Esophagus mucosa (tissue), 1 donor: ENCODE data around the gene TSPAN6. TPM values are rescaled to one million over a fixed set of nuclear protein-coding genes. Genes with fewer than 3 reads are reported as not detected.
A peak's percentile ranks its signal among the peaks of the same experiment; 100 is the strongest.

Experiments
- ATAC-seq: fragments of 200-7000 bp; cut with Tn5 transposase; one replicate; pipeline ENCODE4 v1.9.1; 2020
- total RNA-seq: library from RNA; stranded (reverse); gene quantifications from one replicate; pipeline ENCODE4 v1.2.4, GENCODE V29; 2023
- donor health status: DM: yes; HTN: yes; CAD: no.

TSPAN6 gene
- total RNA-seq: 36.4 TPM

- peak; percentile 95 for ATAC-seq
These were observed at the start of gene TSPAN6 for GRCh38 chrX:100636321-100636991. Gene TSPAN6, minus strand, starts transcription at chrX:100636806. Its CDS starts 112 bp downstream, at chrX:100636694.

GRCh38 chrX:100685997-100686305 is 49.3 kb upstream of the TSPAN6 start:
- ATAC-seq: no peak

- ATAC-seq: peak; percentile 88
These were observed 48.8 kb upstream of the TSPAN6 start for GRCh38 chrX:100685284-100685996.

GRCh38 chrX:100682939-100683338 is 46.3 kb upstream of the TSPAN6 start:
- ATAC-seq: no peak

- ATAC-seq: no peak
These were observed 45.0 kb upstream of the TSPAN6 start for GRCh38 chrX:100681599-100681998.

- ATAC-seq: no peak
These were observed 44.1 kb upstream of the TSPAN6 start for GRCh38 chrX:100680756-100681155.

- no peak for ATAC-seq
These were observed 41.1 kb upstream of the TSPAN6 start for GRCh38 chrX:100677611-100678181.

- no peak for ATAC-seq
These were observed 38.1 kb upstream of the TSPAN6 start for GRCh38 chrX:100674705-100675104.

GRCh38 chrX:100673397-100673953 is 36.9 kb upstream of the TSPAN6 start:
- ATAC-seq: no peak

GRCh38 chrX:100672966-100673365 is 36.4 kb upstream of the TSPAN6 start:
- no peak for ATAC-seq

- peak; percentile 88 for ATAC-seq
These were observed 27.0 kb upstream of the TSPAN6 start for GRCh38 chrX:100663642-100664041.

- peak; percentile 45 for ATAC-seq
These were observed 26.2 kb upstream of the TSPAN6 start for GRCh38 chrX:100662796-100663195.

GRCh38 chrX:100662170-100662569 is 25.6 kb upstream of the TSPAN6 start:
- ATAC-seq: no peak

- no peak for ATAC-seq
These were observed 23.0 kb upstream of the TSPAN6 start for GRCh38 chrX:100659431-100660137.

- peak; percentile 85 for ATAC-seq
These were observed 22.4 kb upstream of the TSPAN6 start for GRCh38 chrX:100658941-100659381.

- no peak for ATAC-seq
These were observed 17.7 kb upstream of the TSPAN6 start for GRCh38 chrX:100654261-100654660.

- no peak for ATAC-seq
These were observed 15.7 kb upstream of the TSPAN6 start for GRCh38 chrX:100652266-100652665.

GRCh38 chrX:100650841-100651240 is 14.2 kb upstream of the TSPAN6 start:
- no peak for ATAC-seq

- ATAC-seq: peak; percentile 80
These were observed 13.1 kb upstream of the TSPAN6 start for GRCh38 chrX:100649550-100650356.

GRCh38 chrX:100648458-100649417 is 12.1 kb upstream of the TSPAN6 start:
- ATAC-seq: peak; percentile 34

GRCh38 chrX:100647739-100648138 is 11.1 kb upstream of the TSPAN6 start:
- ATAC-seq: no peak
